HepG2 (cell line): Measurements from ENCODE around the gene AUTS2. TPM values are rescaled to one million over a fixed set of nuclear protein-coding genes. Genes with fewer than 3 reads are reported as not detected.

ENCODE experiments used
- ATAC-seq: fragments of 200-7000 bp; cut with Tn5 transposase; 3 replicates; pipeline ENCODE4 v1.9.1; 2020; ENCODE audit warnings: mild to moderate bottlenecking, moderate library complexity
- BruUV-seq: library from RNA; stranded (reverse); fragments of 400-500 nt; replicated peaks from 2 replicates; lab custom pipeline; 2021; lab: Mats Ljungman, UMichigan
- CTCF ChIA-PET: fragments of 300-600 bp; formaldehyde crosslinking; extraction: SDS; loops from one replicate; lab custom pipeline; 2021; ENCODE audit warnings: low total read pairs, inconsistent platforms, low intra/inter-chr PET ratio; lab: Yijun Ruan, JAX
- POLR2A ChIA-PET: fragments of 350-600 bp; sonication (Branson Sonifier 250); formaldehyde crosslinking; loops from one replicate; lab custom pipeline; 2020; ENCODE audit warnings: antibody characterized with exemption, inconsistent platforms; lab: Yijun Ruan, JAX
- DNase-seq: peaks from one replicate; pipeline ENCODE4 v3.0.0-alpha.2; 2015; ENCODE audit warnings: low spot score
- FAIRE-seq: peaks from 3 replicates; lab custom pipeline; 2011; peaks lifted over from hg19 to GRCh38; lab: Jason Lieb, UNC
- H2AFZ ChIP-seq: one replicate; pipeline ENCODE4 v1.6.1; 2011; ENCODE audit warnings: low read length, inconsistent platforms
- H3K27ac ChIP-seq: fragments of 300-600 bp; 3 replicates; pipeline ENCODE4 v1.8.0; 2011; ENCODE audit warnings: mixed run types, mild to moderate bottlenecking, mixed read lengths, low read length, inconsistent platforms; ENCODE audit not compliant: insufficient read depth; ENCODE audit errors: extremely low read length
- H3K27me3 ChIP-seq, 2 experiments: fragments of 200-600 bp in 1 of 2; 2 replicates in 1 of 2; 3 replicates in 1 of 2; pipeline versions ENCODE4 v1.6.0 to v1.8.0; 2011; ENCODE audit warnings: low read length in 2 of 2, mild to moderate bottlenecking in 2 of 2, moderate library complexity in 2 of 2, inconsistent platforms in 1 of 2; ENCODE audit not compliant: insufficient read depth in 2 of 2, control insufficient read depth in 1 of 2
- H3K36me3 ChIP-seq, 2 experiments: fragments of 200-600 bp in 1 of 2; replicated peaks in 1 of 2; 2 replicates in 1 of 2; 3 replicates in 1 of 2; pipeline versions ENCODE4 v1.5.1 to v1.8.0; 2011; ENCODE audit warnings: low read length in 2 of 2, inconsistent platforms in 1 of 2; ENCODE audit not compliant: insufficient read depth in 2 of 2, control insufficient read depth in 1 of 2
- H3K4me1 ChIP-seq: 2 replicates; pipeline ENCODE4 v1.5.1; 2012; ENCODE audit warnings: low read length, inconsistent platforms; ENCODE audit not compliant: insufficient read depth
- H3K4me2 ChIP-seq: 2 replicates; pipeline ENCODE4 v1.6.0; 2011; ENCODE audit warnings: low read depth, low read length, inconsistent platforms
- H3K4me3 ChIP-seq, 3 experiments: fragments of 200-600 bp in 1 of 3; sonication (generic), shearing (Covaris generic) in 1 of 3; replicated peaks in 1 of 3; 2 replicates each; pipeline ENCODE4 v1.5.1; 2011 to 2016; ENCODE audit warnings: low read length in 3 of 3, inconsistent platforms in 2 of 3, low read depth in 2 of 3, mild to moderate bottlenecking in 2 of 3, control low read depth in 1 of 3, mixed read lengths in 1 of 3; ENCODE audit not compliant: insufficient read depth in 1 of 3
- H3K79me2 ChIP-seq: one replicate; pipeline ENCODE4 v1.6.1; 2011; ENCODE audit warnings: low read length, inconsistent platforms; ENCODE audit not compliant: insufficient read depth
- H3K9ac ChIP-seq: 2 replicates; pipeline ENCODE4 v1.6.0; 2011; ENCODE audit warnings: mild to moderate bottlenecking, low read depth, low read length, inconsistent platforms; ENCODE audit not compliant: insufficient read depth
- H3K9me3 ChIP-seq: 2 replicates; pipeline ENCODE4 v1.5.1; 2012; ENCODE audit warnings: mild to moderate bottlenecking, low read length
- H4K20me1 ChIP-seq: 2 replicates; pipeline ENCODE4 v1.6.0; 2011; ENCODE audit warnings: inconsistent platforms, mild to moderate bottlenecking, low read length, moderate library complexity; ENCODE audit not compliant: insufficient read depth
- HNRNPUL1 ChIP-seq: fragments of 200-400 bp; formaldehyde crosslinking; IDR thresholded peaks from 2 replicates; pipeline ENCODE4 v1.6.1; 2017; ENCODE audit warnings: low read depth, mild to moderate bottlenecking, low read length, moderate library complexity
- HOXA5 ChIP-seq: sonication (generic); formaldehyde crosslinking; IDR thresholded peaks from 2 replicates; pipeline ENCODE4 v1.4.0; 2020; ENCODE audit warnings: missing genetic modification reagents
- HOXA9 ChIP-seq: sonication (generic); formaldehyde crosslinking; IDR thresholded peaks from 2 replicates; pipeline ENCODE4 v1.8.1; 2022; ENCODE audit warnings: missing genetic modification reagents, mild to moderate bottlenecking, moderate library complexity, borderline replicate concordance
- NFYB ChIP-seq: sonication (generic); formaldehyde crosslinking; IDR thresholded peaks from 2 replicates; pipeline ENCODE4 v1.4.0; 2020; ENCODE audit warnings: missing genetic modification reagents
- NRL ChIP-seq: sonication (generic); formaldehyde crosslinking; IDR thresholded peaks from 2 replicates; pipeline ENCODE4 v1.5.0; 2020; ENCODE audit warnings: missing genetic modification reagents, mild to moderate bottlenecking, moderate library complexity, borderline replicate concordance
- SALL1 ChIP-seq: sonication (generic); formaldehyde crosslinking; IDR thresholded peaks from 2 replicates; pipeline ENCODE4 v1.8.0; 2022; ENCODE audit warnings: mild to moderate bottlenecking, missing genetic modification reagents
- SALL2 ChIP-seq: sonication (generic); formaldehyde crosslinking; IDR thresholded peaks from 2 replicates; pipeline ENCODE4 v1.8.1; 2023; ENCODE audit warnings: mild to moderate bottlenecking, missing genetic modification reagents, inconsistent platforms
- TAF1 ChIP-seq: sonication (generic); formaldehyde crosslinking; IDR thresholded peaks from 2 replicates; pipeline ENCODE4 v1.4.0; 2020; ENCODE audit warnings: missing genetic modification reagents
- TEF ChIP-seq: sonication (generic); formaldehyde crosslinking; IDR thresholded peaks from 2 replicates; pipeline ENCODE4 v1.5.0; 2020; ENCODE audit warnings: missing genetic modification reagents
- ZNF747 ChIP-seq: sonication (generic); formaldehyde crosslinking; IDR thresholded peaks from 2 replicates; pipeline ENCODE4 v1.8.1; 2023; ENCODE audit warnings: missing genetic modification reagents, mild to moderate bottlenecking, borderline replicate concordance
- WGBS: methylation state at CpG from one replicate; pipeline ENCODE4 v1.1.6; 2017; ENCODE audit warnings: low lambda C conversion rate; 5-methylcytosine and 5-hydroxymethylcytosine counted together
- in situ Hi-C: cut with HindIII; loops from 2 replicates; pipeline ENCODE4 v1.10.0; 2017; ENCODE audit warnings: low pct_unique_long_range_greater_than_20kb; ENCODE audit not compliant: extremely low pct_ligation_motif_present
- intact Hi-C: fragments of 100-400 bp; cut with micrococcal nuclease; formaldehyde crosslinking; loops from one replicate; pipeline ENCODE4 v1.10.0; 2022; ENCODE audit not compliant: unreplicated experiment
- polyA plus RNA-seq, 8 experiments: library from polyadenylated mRNA; depleted of rRNA in 3 of 8; stranded (reverse) in 7 of 8; unstranded in 1 of 8; fragments of >200 nt; fragmentation: Illumina TruSeq in 4 of 8; extraction: Trizol in 4 of 8; gene quantifications; 2 replicates each; pipeline versions ENCODE4 v1.2.1 to v1.2.3, GENCODE V29; 2011 to 2016; ENCODE audit warnings: low read depth in 4 of 8, missing spikeins in 1 of 8, mixed read lengths in 1 of 8; ENCODE audit not compliant: insufficient read depth in 1 of 8
- total RNA-seq, 5 experiments: library from RNA; depleted of rRNA; stranded (reverse); fragments of >200 nt; fragmentation: Illumina TruSeq; extraction: Trizol; gene quantifications; 2 replicates each; pipeline ENCODE4 v1.2.3, GENCODE V29; 2016; ENCODE audit warnings: low read depth in 1 of 5
- TF ChIP-seq, protein P1 (sequence below): sonication (generic); formaldehyde crosslinking; IDR thresholded peaks from 2 replicates; pipeline ENCODE4 v1.9.0; 2021; ENCODE audit warnings: missing genetic modification reagents, borderline replicate concordance
- TF ChIP-seq, protein P2 (sequence below): sonication (generic); formaldehyde crosslinking; conservative IDR thresholded peaks from 2 replicates; pipeline ENCODE4 v1.5.0; 2020; ENCODE audit warnings: missing genetic modification reagents

Gene AUTS2
- total and polyA plus RNA-seq, 2 of the 13 experiments (the other 11 are each of a cell fraction or from before 2014, with no cell fraction given), result 0.38 TPM; not detected in 1

GRCh38 chr7:69911337-69911736 lies 313.1 kb downstream of the AUTS2 start:
- in situ Hi-C loops, result no loop called here
- Histone ChIP-seq H4K20me1 (no peaks in the 10 kb centered on the region), H3K4me1 (no peaks in the 10 kb centered on the region), H3K27me3 (no peaks in the 10 kb centered on the region), H3K36me3 (no peaks in the 10 kb centered on the region), H3K79me2 (no peaks in the 10 kb centered on the region), H3K9ac (no peak overlapping the region), H3K9me3 (no peaks in the 10 kb centered on the region)
- intact Hi-C loops, result no loop called here
- POLR2A ChIA-PET, result no interaction called here
- WGBS, result 44% methylated on average over 4 of the region's 8 CpGs
- CTCF ChIA-PET, result no interaction called here
- DNase-seq (no peak), ATAC-seq (no peak), FAIRE-seq (no peak)
- TF ChIP-seq, protein P1, sequence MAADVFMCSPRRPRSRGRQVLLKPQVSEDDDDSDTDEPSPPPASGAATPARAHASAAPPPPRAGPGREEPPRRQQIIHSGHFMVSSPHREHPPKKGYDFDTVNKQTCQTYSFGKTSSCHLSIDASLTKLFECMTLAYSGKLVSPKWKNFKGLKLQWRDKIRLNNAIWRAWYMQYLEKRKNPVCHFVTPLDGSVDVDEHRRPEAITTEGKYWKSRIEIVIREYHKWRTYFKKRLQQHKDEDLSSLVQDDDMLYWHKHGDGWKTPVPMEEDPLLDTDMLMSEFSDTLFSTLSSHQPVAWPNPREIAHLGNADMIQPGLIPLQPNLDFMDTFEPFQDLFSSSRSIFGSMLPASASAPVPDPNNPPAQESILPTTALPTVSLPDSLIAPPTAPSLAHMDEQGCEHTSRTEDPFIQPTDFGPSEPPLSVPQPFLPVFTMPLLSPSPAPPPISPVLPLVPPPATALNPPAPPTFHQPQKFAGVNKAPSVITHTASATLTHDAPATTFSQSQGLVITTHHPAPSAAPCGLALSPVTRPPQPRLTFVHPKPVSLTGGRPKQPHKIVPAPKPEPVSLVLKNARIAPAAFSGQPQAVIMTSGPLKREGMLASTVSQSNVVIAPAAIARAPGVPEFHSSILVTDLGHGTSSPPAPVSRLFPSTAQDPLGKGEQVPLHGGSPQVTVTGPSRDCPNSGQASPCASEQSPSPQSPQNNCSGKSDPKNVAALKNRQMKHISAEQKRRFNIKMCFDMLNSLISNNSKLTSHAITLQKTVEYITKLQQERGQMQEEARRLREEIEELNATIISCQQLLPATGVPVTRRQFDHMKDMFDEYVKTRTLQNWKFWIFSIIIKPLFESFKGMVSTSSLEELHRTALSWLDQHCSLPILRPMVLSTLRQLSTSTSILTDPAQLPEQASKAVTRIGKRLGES (CRISPR knock-in tag), result no peak
- TF ChIP-seq, all 625 proteins: peak for 0
- no peak overlapping the region for H3K4me2 ChIP-seq
- no peak overlapping the region for H3K27ac ChIP-seq
- no TSS peak for BruUV-seq
- H3K4me3 ChIP-seq, result no peak overlapping the region
- no peak overlapping the region for H2AFZ ChIP-seq

GRCh38 chr7:69912141-69912540 lies 313.9 kb downstream of the AUTS2 start:
- Histone ChIP-seq H4K20me1 (no peaks in the 10 kb centered on the region), H3K79me2 (no peaks in the 10 kb centered on the region), H2AFZ (no peak overlapping the region), H3K4me2 (no peak overlapping the region), H3K27me3 (no peaks in the 10 kb centered on the region), H3K27ac (no peak overlapping the region), H3K9me3 (no peaks in the 10 kb centered on the region), H3K9ac (no peak overlapping the region), H3K4me3 (no peak overlapping the region), H3K36me3 (no peaks in the 10 kb centered on the region), H3K4me1 (no peaks in the 10 kb centered on the region)
- BruUV-seq, result no TSS peak
- intact Hi-C loops (no loop called here), in situ Hi-C loops (no loop called here)
- ChIA-PET CTCF (no interaction called here), POLR2A (no interaction called here)
- ATAC-seq (no peak), DNase-seq (no peak), FAIRE-seq (no peak)
- TF ChIP-seq NFYB (CRISPR knock-in tag) (no peak), TEF (CRISPR knock-in tag) (no peak), HOXA9 (no peak), SALL2 (CRISPR knock-in tag) (no peak), ZNF747 (CRISPR knock-in tag) (no peak), NRL (no peak), TAF1 (CRISPR knock-in tag) (no peak), HOXA5 (CRISPR knock-in tag) (no peak), SALL1 (no peak), HNRNPUL1 (no peak)
- TF ChIP-seq, protein P2, sequence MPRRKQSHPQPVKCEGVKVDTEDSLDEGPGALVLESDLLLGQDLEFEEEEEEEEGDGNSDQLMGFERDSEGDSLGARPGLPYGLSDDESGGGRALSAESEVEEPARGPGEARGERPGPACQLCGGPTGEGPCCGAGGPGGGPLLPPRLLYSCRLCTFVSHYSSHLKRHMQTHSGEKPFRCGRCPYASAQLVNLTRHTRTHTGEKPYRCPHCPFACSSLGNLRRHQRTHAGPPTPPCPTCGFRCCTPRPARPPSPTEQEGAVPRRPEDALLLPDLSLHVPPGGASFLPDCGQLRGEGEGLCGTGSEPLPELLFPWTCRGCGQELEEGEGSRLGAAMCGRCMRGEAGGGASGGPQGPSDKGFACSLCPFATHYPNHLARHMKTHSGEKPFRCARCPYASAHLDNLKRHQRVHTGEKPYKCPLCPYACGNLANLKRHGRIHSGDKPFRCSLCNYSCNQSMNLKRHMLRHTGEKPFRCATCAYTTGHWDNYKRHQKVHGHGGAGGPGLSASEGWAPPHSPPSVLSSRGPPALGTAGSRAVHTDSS (CRISPR knock-in tag), result no peak
- 40% methylated on average over 3 of the region's 6 CpGs for whole genome bisulfite sequencing
